NOMO-1 treated with DMSO at 0.1 percent for 48 hours (cell line): ENCODE results near the gene THBS2.

ENCODE experiments used
- DNase-seq: peaks from one replicate; lab custom pipeline; 2025; ENCODE audit not compliant: unreplicated experiment; lab: John Stamatoyannopoulos, UW

THBS2 gene

DNA sequence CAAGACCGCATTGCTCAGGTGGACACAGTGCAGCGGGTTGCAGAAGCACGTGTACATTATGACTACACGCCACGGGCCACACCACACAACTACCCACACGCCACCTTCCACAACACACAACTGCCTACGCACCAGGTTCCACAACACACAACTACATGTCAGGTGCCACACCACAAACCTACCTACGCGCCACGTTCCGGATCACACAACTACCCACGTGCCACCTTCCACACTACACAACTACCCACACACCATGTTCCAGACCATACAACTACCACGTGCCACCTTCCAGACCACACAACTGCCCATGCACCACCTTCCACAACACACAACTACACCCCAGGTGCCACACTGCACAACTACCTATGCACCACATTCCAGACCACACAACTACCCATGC is 20.5 kb downstream of the THBS2 start:
- no peak for DNase-seq

DNA sequence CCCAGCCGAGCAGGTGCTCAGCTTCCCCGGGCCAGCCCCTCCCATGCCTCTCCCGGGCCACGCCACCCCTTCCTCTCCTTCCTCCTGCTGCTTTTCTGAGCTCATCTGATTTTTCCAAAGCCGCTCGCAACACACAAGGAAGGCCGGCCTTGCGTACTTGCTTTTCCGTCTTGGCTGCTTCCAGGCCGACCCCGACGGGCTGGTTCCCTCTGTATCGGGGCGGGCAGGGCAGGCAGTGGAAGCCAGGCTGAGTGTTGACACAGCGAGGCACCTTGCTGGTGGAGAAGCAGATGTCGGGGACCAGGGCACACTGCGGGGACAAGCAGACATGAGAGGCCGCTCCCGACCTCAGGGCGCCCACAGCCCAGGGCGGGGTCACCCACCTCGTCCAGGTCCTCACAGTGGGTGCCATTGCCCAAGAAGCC is 21.1 kb downstream of the THBS2 start:
- no peak for DNase-seq

DNA sequence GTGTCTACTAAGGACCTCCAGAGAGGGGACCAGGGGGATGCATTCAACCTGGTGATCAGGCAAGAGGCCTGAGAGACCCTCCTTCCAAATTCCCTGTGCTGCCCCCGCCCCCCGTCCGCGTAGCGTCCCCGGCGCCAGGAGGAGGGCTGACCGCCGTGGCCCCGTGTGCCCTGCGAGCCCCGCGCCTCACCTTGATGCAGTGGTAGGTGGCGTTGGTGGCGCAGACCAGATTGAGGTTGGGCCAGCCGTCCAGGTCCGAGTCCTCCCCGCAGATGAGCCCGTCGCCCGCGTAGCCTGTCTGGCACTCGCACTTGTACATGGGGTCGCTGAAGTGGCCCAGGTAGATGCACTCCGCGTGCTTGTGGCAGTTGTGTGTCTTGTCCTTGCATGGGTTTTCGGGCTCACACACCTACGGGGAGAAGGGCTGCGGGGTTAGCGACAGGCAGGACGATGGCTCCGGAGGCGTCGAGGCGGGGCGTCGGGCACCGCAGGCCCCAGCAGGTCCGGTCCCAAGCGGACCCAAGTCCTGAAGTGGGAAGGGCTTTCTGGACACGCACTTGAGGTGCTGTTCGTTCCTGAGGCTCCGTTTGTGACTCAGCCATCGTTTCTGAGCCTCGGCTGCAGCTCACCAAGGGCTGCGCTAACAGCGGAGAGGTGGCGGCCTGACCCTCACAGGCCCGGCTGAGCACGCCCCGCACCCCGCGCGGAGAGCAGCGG is 21.7 kb downstream of the THBS2 start:
- no peak for DNase-seq

DNA sequence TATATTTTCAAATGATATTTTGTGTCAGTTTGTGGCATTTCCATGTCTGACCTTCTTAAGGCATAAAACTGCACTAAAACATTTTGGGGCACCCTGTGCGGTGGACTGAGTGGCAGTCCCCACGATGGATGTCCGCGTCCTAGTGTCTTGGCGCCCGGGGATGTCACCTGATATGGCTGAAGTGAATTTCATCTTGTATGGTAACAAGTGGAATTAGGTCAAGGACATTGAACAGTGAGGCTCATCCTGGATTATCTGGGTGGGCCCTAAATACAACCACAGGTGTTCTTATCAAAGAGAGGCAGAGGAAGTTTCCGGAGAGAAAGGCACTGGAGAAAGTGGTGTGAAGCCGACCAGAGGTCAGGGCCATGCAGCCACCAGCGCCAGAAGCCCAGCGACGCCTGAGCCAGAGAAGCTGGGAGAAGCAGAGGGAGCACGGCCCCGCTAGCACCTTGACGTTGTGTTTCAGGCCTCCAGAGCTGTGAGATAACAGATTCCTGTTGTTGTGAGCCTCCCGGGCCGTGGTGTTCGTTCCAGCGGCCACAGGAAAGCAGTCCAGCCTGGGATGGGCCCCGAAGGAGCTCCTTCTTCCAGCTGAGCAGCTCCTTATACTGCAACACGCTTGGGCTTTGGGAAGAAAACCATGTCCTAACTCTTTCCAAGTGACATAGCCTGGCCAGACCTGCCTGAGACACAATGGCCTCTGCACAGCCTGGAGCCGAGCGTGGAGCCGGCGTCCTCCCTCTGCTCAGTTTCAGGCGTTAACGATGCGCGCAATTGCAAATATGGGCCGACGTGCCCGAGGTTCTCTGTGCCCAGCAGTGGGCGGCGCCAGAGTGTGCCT is 22.5 kb downstream of the THBS2 start:
- DNase-seq, result no peak

DNA sequence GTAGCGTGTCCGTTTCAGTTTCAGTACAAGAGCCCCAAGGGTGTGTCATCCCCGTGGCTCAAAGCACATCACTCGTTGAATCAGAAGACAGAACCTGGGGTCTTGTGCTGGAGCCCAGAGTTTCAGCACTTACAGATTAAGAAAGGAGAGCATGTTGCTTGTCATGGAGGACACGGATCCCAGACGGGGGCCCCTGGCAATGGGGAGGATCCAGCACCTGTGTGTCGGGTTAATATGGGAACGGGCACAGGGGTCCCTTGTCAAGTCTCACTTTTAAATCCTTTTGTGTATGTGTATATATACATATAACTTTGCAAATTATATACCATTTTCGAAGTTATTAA is 23.4 kb downstream of the THBS2 start:
- DNase-seq, result no peak

DNA sequence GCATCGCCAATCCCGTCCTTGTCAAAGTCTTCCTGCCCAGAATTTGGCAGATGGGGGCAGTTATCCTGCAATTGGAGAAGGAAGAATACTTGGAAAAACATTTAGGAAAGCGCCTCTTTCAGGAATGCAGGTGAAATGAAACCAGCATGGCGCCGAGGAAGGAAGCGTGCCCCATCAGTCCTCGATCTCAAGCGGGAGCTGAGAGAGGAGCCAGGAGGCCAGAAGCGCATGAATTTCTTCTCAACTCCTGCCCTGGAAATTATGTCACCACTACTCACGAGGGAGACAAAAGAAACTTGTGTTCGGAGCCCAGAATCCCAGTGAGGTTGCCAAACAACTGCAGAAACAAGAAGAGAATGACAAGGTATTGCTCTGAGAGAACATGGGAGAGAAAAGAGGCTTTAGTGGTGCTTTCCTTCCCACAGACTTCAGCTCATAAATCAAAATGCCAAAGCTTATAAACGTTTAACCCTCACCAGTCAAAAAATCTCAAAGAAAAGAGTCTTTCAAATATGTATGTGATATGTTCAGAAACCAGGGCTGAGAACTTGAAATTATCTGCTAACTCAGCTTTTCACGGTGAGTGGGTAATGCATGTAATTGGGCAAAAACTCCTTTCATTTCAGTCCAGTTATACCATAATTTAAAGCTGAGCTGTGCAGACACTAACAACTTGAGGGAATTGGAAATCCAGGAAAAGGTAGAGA is 23.9 kb downstream of the THBS2 start:
- DNase-seq, result no peak

DNA sequence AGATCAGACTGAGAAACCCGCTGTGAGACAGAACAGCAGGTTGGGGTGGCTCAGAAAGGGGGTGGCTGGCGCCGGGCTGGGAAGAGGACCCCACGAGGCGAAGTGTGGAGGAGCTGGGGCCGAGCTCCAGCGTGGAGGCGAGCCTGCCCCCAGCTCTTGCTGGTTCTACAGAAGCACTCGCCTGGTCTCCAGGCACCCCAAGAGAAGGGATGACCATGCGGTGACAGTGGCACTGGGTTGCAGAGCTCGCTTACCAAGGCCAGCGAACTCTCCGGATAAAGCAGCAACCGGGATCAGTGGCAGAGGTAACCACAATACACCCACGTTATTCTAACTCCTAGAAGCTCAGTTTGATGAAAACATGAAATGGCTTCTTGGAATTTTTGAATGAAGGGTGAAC is 26.5 kb downstream of the THBS2 start:
- no peak for DNase-seq

DNA sequence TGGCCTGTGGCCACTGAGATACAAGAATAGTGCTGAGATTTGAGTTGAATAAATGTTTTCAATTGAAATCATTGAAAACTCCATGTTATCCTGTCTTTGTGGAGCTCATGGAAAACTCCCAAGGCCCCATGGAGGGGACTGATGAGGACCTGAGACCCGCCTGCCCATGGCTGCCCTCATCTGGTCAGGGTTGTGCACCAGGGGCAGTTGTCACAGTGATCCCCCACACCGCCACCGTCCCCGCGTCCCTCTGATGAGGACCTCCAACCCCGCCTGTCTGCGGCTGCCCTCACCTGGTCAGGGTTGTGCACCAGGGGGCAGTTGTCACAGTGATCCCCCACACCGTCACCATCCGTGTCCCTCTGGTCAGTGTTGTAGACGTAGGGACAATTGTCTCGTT is 27.8 kb downstream of the THBS2 start:
- no peak for DNase-seq

DNA sequence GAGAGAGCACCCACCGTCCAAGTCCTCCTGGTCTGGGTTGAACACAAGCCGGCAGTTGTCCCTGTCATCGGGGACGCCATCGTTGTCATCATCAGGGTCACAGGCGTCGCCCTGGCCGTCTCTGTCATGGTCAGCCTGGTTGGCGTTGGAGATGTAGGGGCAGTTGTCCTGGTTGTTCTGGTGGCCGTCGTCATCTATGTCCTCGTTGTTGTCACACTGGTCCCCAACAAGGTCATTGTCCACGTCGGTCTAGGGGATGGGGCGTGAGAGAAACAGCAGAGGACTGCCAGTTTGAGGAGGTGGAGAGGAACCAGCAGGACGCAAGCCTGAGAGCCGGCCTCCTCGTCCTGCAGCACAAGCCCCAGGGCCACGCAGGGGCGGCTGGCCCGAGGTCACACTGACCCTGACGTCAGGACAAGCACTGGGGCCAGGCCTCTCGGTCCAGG is 28.5 kb downstream of the THBS2 start:
- DNase-seq, result no peak

DNA sequence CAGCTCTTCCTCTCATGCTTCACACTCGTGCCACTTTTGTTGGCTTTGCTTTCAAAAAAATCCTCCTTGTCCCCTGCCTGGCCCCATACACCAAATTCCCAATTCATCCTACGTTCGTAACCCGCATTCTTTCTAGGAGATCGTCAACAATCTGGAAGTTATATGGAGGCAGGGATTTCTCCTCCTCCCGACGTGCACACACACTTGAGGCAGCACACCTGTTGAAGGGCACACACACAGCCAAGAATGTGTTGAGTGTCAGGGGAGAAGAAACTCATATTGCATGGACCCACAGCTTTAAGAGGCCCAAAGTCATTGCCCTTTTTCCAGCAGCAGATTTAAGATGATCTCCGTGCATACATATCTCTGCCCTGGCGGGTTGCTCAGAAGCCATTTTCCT is 28.9 kb downstream of the THBS2 start:
- no peak for DNase-seq

DNA sequence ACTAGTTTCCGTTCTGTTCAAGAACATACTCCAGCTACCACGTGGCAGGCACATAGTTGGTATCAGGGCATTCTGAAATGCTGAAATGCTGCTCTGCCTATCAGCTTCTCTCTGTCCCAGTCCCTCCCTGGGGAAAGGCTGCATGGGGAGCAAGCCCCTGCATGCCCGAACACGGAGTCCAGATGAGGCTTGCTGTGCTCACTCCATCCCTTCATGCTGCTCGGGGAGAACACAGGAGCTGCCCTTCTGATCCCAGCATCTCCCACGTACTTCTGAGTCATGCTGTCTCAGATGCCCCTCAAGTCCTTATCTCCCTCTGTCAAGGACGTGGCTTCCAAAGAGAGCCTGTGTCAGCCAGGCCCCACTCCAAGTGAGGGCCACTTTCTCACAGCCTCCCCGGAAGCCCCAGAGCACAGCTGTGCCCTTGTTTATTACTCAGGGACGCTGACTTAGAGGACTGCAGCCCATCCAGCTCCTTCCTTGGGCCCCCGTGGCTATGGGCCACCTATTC is 29.4 kb downstream of the THBS2 start:
- DNase-seq, result no peak

DNA sequence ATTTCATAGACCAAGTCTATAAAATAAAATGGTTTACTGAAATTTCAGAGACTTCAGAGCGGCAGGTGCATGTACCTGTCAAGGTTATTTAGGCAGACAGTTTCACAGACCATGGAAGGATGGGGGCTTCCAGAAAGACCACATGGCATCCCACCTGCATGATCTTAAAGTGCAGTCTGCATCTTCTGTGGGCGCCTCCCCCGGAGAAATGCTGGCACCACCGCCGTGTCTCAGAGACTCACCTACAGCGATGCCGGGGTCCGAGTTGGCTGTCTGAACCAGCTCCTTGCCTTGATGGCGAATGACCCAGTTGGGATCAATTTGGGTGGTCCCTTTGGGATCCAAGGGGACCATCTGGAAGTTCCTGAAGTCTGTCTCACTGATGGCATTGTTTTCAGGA is 30.6 kb downstream of the THBS2 start:
- no peak for DNase-seq

DNA sequence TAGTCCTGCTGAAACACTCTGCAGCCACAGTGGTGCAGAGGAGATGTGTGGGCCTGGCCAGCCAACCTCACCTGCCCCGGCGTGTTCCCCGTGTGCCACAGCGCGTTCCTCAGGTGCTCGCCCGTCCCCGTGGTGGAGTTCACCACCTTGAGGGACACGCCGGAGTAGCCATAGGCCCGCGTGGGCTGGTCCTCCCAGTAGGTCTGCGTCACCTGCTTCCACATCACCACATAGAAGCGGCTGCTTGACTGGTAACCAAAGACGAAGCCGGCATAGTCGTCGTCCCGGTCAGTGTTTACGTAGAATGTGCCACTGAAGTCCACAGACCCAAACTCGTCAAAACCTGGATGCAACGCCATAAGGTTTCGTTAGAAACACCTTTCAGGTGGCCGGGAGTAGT is 31.5 kb downstream of the THBS2 start:
- no peak for DNase-seq

DNA sequence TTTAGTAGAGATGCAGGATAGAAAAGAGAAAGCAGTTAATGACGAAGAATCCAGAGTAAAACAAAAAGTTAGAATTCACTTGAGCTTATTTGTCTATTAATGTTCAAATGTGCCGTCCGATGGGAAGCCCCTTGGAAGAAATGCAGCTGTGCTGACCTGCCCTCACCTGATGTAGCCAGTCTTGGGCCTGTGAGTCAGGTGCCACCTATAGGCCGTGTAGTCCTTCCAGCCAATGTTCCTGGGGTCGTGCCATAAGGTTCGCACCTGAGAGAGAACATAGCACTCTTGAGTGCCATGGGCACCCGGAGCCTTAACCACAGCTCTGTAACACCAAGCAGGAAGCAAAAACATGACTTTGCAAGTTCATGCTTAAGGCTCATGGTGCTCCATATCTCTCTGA is 32.4 kb downstream of the THBS2 start:
- no peak for DNase-seq

DNA sequence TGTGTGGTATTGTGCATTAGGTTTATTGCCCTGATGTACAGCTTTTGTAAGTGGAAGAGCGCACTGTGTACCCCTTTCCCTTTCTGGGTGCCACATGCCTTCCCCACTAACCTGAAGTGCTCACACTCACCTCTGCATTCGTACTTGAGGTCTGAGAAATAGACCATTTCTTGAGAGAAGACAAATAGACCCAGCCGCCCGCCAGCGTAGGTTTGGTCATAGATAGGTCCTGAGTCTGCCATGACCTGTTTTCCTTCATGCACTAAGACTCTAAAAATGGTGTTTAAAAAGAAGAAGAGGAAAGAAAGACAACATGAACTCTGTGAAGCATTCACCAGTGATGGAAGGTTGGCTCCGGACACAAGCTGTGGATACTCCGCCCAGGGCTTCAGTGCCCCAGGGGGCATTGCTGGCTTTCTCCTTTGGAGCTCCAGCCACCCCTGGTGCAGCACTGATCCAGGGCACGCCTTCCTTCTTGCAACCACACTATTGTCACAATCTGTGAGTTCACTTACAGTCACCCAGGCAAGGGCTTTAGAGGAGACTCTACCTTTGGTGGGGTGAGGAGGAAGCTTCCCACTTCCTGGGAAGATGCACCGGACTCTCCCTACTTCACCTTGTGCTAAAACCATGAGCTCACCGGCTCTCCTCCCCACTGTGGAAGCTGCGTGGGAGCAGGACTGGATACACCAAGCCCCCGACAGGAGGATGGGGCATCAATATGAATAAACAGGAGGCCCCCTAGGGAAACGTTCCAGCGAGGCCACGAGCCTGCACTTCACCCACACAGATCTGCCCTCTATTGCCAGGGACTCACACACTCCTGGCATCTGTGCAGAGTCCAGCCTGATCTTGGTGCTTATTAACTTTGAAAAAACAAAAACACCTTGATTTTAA is 33.3 kb downstream of the THBS2 start:
- DNase-seq, result no peak

DNA sequence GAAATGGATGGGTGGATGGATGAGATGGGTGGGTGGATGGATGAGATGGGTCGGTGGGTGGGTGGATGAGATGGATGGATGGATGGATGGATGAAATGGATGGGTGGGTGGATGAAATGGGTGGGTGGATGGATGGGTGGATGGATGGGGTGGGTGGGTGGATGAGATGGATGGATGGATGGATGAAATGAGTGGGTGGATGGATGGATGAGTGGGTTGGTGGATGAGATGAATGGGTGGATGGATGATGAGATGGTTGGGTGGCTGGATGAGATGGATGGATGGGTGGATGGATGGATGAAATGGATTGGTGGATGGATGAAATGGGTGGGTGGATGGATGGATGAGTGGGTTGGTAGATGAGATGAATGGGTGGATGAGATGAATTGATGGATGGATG is 35.7 kb downstream of the THBS2 start:
- DNase-seq, result no peak

DNA sequence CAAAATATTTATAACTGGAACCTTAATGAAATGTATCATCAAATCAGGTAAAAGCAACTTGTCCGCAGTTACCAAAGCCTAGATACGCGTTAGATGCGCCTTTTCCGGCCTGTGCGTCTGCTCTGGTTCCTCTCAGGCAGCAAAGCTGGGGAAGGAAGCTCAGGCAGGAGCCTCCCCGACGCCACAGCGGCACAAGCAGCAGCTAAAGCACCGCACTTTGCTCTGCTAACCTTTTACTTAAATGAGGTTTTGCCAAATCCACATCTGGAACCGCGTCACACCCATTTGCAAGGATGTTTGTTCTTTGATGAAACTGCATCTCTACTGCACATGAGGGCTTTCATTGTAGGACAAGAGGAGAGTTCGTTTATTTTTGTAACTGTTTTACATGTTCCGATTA is 36.8 kb downstream of the THBS2 start:
- no peak for DNase-seq

DNA sequence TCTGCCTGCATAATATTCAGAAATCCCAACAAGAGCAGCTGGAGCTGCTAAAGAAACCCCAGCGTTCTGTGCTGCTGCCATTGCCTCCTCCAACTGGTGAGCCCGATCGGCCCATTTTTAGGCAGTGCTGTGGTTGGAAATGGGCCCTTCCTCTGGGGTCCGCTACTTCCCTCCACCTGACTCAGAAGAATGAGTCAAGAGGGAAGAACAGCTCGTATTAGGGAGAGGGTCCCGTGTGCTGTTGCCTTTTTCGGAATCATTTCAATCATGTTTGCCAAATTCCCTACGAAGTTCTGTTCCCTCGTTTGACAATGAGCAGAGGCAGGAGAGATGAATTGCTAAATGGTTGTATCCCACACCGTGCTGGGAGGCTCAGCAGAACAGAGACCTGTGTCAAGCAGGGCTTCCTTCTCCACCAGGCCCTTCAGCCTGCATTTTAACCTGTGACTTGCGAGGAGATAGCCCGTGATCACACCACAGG is 38.4 kb downstream of the THBS2 start:
- DNase-seq, result no peak

DNA sequence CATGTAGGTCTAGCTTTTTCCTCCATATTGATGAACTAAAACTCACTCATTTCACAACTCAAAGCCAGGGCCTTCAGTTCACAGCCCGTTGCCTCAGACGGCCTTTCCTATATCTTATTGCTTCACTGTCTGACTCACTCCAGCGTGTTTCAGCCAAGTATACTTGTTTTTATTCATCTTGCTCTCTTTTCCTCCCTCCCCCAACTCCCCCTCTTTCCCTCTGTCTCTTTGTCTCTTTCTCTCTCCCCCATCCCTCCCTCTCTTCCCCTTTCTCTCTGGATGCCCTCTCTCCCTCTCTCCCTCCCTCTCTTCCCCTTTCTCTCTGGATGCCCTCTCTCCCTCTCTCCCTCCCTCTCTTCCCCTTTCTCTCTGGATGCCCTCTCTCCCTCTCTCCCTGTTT is 38.9 kb downstream of the THBS2 start:
- peak; percentile 92 for DNase-seq

DNA sequence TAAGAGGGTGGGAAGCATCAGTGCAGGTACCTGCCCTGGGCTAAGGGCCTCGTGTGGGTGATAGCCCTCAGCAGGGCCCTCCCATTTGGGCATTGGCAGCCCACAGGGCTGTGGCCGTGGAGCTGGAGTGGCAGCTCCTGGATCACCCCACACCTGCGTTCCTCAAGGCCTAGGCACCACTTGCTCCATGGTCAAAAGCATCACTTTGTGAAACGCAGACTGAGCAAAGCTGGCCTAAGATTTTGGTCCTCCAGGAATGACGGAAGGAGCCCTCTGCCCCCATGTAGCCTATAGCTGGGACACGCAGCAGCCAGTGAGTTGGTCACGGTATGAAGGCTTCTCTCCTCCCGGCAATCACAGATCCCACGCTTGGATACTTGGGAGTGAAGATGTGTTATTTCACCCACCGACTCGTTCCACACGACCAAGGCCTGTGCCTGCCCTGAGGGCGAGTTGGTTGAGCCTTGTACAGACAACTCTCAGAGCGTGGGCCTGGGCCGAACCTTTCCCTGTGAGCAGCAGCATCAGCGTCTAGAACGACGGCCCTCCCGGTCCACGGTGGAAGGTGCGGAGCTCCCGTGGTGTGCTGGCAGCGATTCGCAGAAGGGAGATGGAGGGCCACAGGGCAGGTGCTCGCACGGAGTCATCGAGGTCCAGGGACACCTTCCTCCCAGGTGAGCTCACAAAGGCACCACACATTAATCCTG is 39.7 kb downstream of the THBS2 start:
- no peak for DNase-seq
